SU-DHL-6 (cell line): ENCODE measurements around the gene KLHDC2.

ENCODE experiments used
- EZH2phosphoT487 ChIP-seq: fragments of 200-600 bp; sonication (generic), shearing (Covaris generic); conservative IDR thresholded peaks from 2 replicates; pipeline ENCODE4 v1.6.1; 2018; ENCODE audit warnings: mild to moderate bottlenecking, antibody characterized with exemption, low read length, moderate library complexity, mixed read lengths
- TF ChIP-seq, protein P1 (sequence below): fragments of 200-600 bp; sonication (generic); IDR thresholded peaks from one replicate; pipeline ENCODE4 v1.5.1; 2017; ENCODE audit warnings: antibody characterized with exemption, mild to moderate bottlenecking, low read length, moderate library complexity; ENCODE audit not compliant: insufficient read depth, poor library complexity, severe bottlenecking

DNA sequence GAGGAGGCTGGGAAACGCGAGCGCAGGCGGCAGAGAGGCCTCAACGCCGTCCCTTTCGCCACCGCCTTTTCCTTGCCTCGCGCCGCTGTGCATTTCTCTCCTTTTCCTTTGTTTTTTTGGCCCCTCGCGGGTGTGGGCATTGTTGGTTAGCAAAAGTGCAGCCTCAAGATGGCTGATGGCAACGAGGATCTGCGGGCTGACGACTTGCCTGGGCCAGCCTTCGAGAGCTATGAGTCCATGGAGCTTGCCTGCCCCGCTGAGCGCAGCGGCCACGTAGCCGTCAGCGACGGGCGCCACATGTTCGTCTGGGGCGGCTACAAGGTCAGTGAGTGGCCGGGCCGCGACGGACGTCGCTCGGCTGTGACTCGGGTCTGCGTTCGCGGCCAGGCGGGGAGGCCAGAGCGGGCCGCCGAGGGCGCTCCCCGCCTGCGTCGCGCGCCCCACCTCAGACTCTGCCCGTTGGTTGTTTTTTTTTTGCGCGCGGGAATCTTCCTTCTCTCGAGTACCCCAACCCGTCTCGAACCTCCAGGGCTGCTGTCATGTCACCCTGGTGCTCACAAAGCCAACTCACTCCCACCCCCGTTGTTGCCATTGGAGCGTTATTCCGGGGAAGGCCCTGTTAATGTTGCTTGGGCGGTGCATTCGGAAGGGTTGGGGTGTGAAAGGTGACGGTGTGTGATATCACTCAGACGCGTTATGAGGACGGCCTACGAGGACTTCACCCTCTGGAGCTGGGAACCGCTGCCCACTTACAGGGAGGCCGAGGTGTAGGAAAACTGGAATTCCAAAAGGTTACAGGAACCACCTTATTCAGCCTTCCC lies 558 bp downstream of the KLHDC2 start:
- TF ChIP-seq, protein P1, sequence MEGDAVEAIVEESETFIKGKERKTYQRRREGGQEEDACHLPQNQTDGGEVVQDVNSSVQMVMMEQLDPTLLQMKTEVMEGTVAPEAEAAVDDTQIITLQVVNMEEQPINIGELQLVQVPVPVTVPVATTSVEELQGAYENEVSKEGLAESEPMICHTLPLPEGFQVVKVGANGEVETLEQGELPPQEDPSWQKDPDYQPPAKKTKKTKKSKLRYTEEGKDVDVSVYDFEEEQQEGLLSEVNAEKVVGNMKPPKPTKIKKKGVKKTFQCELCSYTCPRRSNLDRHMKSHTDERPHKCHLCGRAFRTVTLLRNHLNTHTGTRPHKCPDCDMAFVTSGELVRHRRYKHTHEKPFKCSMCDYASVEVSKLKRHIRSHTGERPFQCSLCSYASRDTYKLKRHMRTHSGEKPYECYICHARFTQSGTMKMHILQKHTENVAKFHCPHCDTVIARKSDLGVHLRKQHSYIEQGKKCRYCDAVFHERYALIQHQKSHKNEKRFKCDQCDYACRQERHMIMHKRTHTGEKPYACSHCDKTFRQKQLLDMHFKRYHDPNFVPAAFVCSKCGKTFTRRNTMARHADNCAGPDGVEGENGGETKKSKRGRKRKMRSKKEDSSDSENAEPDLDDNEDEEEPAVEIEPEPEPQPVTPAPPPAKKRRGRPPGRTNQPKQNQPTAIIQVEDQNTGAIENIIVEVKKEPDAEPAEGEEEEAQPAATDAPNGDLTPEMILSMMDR: no peak
- TF ChIP-seq EZH2phosphoT487: no peak
